GM12892 (cell line): ENCODE measurements around the gene GDAP2.
"Not testable (repeated sequence)": the region's sequence is repeated elsewhere in the genome, so short reads cannot be mapped to it uniquely, and the experiment has no call there.

Source experiments
- DNase-seq: peaks from one replicate; pipeline ENCODE4 v3.0.0; 2011; ENCODE audit not compliant: insufficient read length
- FAIRE-seq: peaks from 2 replicates; lab custom pipeline; 2011; peaks lifted over from hg19 to GRCh38; lab: Jason Lieb, UNC
- POLR2A ChIP-seq: IDR thresholded peaks from 2 replicates; pipeline ENCODE4 v1.6.1; 2011; ENCODE audit warnings: low read depth, low read length, control low read depth
- POLR2AphosphoS5 ChIP-seq: IDR thresholded peaks from 2 replicates; pipeline ENCODE4 v1.6.1; 2011; ENCODE audit warnings: low read depth, low read length, control low read depth
- TAF1 ChIP-seq: IDR thresholded peaks from 2 replicates; pipeline ENCODE4 v1.6.1; 2011; ENCODE audit warnings: low read depth, mild to moderate bottlenecking, control low read depth, low read length, borderline replicate concordance

Gene GDAP2

GRCh38 chr1:117852853-117853553 is 76.4 kb downstream of the GDAP2 start:
- DNase-seq = no peak
- TF ChIP-seq POLR2A (no peak), POLR2AphosphoS5 (no peak), TAF1 (no peak)
- FAIRE-seq = no peak

GRCh38 chr1:117851687-117852086 is 77.7 kb downstream of the GDAP2 start:
- DNase-seq (no peak), FAIRE-seq (no peak)
- TF ChIP-seq TAF1 (no peak), POLR2A (no peak), POLR2AphosphoS5 (no peak)

GRCh38 chr1:117846674-117847425 is 82.6 kb downstream of the GDAP2 start:
- TF ChIP-seq TAF1 = no peak
- no peak for TF ChIP-seq POLR2A
- TF ChIP-seq POLR2AphosphoS5 = no peak
- DNase-seq (no peak), FAIRE-seq (no peak)

- DNase-seq, FAIRE-seq: not testable (repeated sequence)
Observed at GRCh38 chr1:117844478-117844877, 84.9 kb downstream of the GDAP2 start.

GRCh38 chr1:117843791-117844190 is 85.6 kb downstream of the GDAP2 start:
- no peak for DNase-seq
- TF ChIP-seq POLR2A (no peak), POLR2AphosphoS5 (no peak)
- FAIRE-seq = no peak

- DNase-seq (no peak), FAIRE-seq (no peak)
- TF ChIP-seq POLR2A (no peak), POLR2AphosphoS5 (no peak), TAF1 (no peak)
Observed at GRCh38 chr1:117842408-117843170, 86.8 kb downstream of the GDAP2 start.

GRCh38 chr1:117841117-117841650 is 88.2 kb downstream of the GDAP2 start:
- FAIRE-seq = no peak
- DNase-seq = no peak
- TF ChIP-seq POLR2AphosphoS5 (no peak), TAF1 (no peak), POLR2A (no peak)

GRCh38 chr1:117838911-117839310 is 90.5 kb downstream of the GDAP2 start:
- FAIRE-seq (no peak), DNase-seq (no peak)
- TF ChIP-seq POLR2A (no peak), TAF1 (no peak), POLR2AphosphoS5 (no peak)

GRCh38 chr1:117836069-117836468 is 93.4 kb downstream of the GDAP2 start:
- DNase-seq (no peak), FAIRE-seq (no peak)

GRCh38 chr1:117834416-117834815 is 95.0 kb downstream of the GDAP2 start:
- TF ChIP-seq POLR2AphosphoS5 = no peak
- DNase-seq (no peak), FAIRE-seq (no peak)

More at GRCh38 chr1:117836069-117836468, 93.4 kb downstream of the GDAP2 start:
- TF ChIP-seq POLR2A (no peak), TAF1 (no peak), POLR2AphosphoS5 (no peak)

GRCh38 chr1:117832453-117832852 is 97.0 kb downstream of the GDAP2 start:
- FAIRE-seq (no peak), DNase-seq (no peak)
- TF ChIP-seq TAF1 (no peak), POLR2A (no peak), POLR2AphosphoS5 (no peak)
